Caco-2 (cell line): ENCODE results near the gene TRPT1. TPM values are rescaled to one million over a fixed set of nuclear protein-coding genes. Genes with fewer than 3 reads are reported as not detected.

Experiments used
- BruUV-seq: library from RNA; stranded (reverse); fragments of 400-500 nt; replicated peaks from 2 replicates; lab custom pipeline; 2021; lab: Mats Ljungman, UMichigan
- CTCF ChIA-PET: fragments of 300-600 bp; sonication (Branson Sonifier 250); formaldehyde crosslinking; loops from one replicate; lab custom pipeline; 2022; ENCODE audit warnings: antibody characterized with exemption; lab: Charles Lee
- POLR2A ChIA-PET: fragments of 300-600 bp; sonication (Branson Sonifier 250); formaldehyde crosslinking; loops from one replicate; lab custom pipeline; 2022; ENCODE audit warnings: antibody characterized with exemption; lab: Charles Lee
- DNase-seq, 2 experiments: peaks; one replicate each; pipeline versions ENCODE4 v3.0.0 to v3.0.0-alpha.2; 2020 to 2022
- H3K27me3 ChIP-seq: replicated peaks from 2 replicates; pipeline ENCODE4 v1.6.0; 2011; ENCODE audit warnings: low read length; ENCODE audit not compliant: control insufficient read depth, insufficient read depth
- H3K36me3 ChIP-seq: 2 replicates; pipeline ENCODE4 v1.5.1; 2011; ENCODE audit warnings: low read length; ENCODE audit not compliant: control insufficient read depth, insufficient read depth
- H3K4me1 ChIP-seq: fragments of 250-450 bp; sonication (Bioruptor Pico); 2 replicates; pipeline ENCODE4 v1.5.1; 2020; ENCODE audit warnings: mild to moderate bottlenecking
- H3K4me3 ChIP-seq: 2 replicates; pipeline ENCODE4 v1.5.1; 2011; ENCODE audit warnings: low read depth, mild to moderate bottlenecking, control low read depth, low read length
- H3K9me3 ChIP-seq: fragments of 250-450 bp; sonication (Bioruptor Pico); 2 replicates; pipeline ENCODE4 v1.5.1; 2020; ENCODE audit warnings: mild to moderate bottlenecking, moderate library complexity
- H3K27ac Mint-ChIP-seq: one replicate; pipeline ENCODE4 v1.8.0; 2022; ENCODE audit warnings: mixed read lengths; ENCODE audit not compliant: unreplicated experiment
- H3K27me3 Mint-ChIP-seq: one replicate; pipeline ENCODE4 v1.8.0; 2022; ENCODE audit warnings: mixed read lengths; ENCODE audit not compliant: insufficient read depth, unreplicated experiment
- H3K36me3 Mint-ChIP-seq: one replicate; pipeline ENCODE4 v1.8.0; 2022; ENCODE audit warnings: mild to moderate bottlenecking, mixed read lengths; ENCODE audit not compliant: insufficient read depth, unreplicated experiment
- H3K4me1 Mint-ChIP-seq: one replicate; pipeline ENCODE4 v1.8.0; 2022; ENCODE audit warnings: low read depth, mixed read lengths; ENCODE audit not compliant: unreplicated experiment
- H3K4me3 Mint-ChIP-seq: one replicate; pipeline ENCODE4 v1.8.0; 2022; ENCODE audit warnings: mild to moderate bottlenecking, moderate library complexity, mixed read lengths; ENCODE audit not compliant: unreplicated experiment
- H3K9me3 Mint-ChIP-seq: one replicate; pipeline ENCODE4 v1.8.0; 2022; ENCODE audit warnings: mixed read lengths; ENCODE audit not compliant: unreplicated experiment
- CTCF ChIP-seq, 2 experiments: fragments of 200-600 bp in 1 of 2; IDR thresholded peaks; 1 replicate in 1 of 2; 2 replicates in 1 of 2; pipeline versions ENCODE4 v1.5.1 to v1.8.0; 2011 to 2022; ENCODE audit warnings: antibody characterized with exemption in 1 of 2, control low read depth in 1 of 2, inconsistent platforms in 1 of 2, low read depth in 1 of 2, low read length in 1 of 2, mild to moderate bottlenecking in 1 of 2, moderate library complexity in 1 of 2; ENCODE audit not compliant: insufficient read depth in 1 of 2, severe bottlenecking in 1 of 2, unreplicated experiment in 1 of 2
- intact Hi-C: fragments of 100-400 bp; cut with micrococcal nuclease; formaldehyde crosslinking; loops from one replicate; pipeline ENCODE4 v1.10.0; 2022; ENCODE audit not compliant: unreplicated experiment
- total RNA-seq: library from RNA; stranded (reverse); gene quantifications from 2 replicates; pipeline ENCODE4 v1.2.3, GENCODE V29; 2022

TRPT1 gene
- total RNA-seq, 1 experiment from 2014 or later = 32.1 TPM

- TSS peak; percentile 21 for BruUV-seq
- no peak for TF ChIP-seq CTCF (IDR thresholded peaks at IDR 0.05; ENCODE audit: insufficient read depth in 1 of 2, low read depth in 1 of 2, low read length in 1 of 2, severe bottlenecking in 1 of 2, unreplicated experiment in 1 of 2)
- peak; percentile 73 to 80 for DNase-seq
- peaks cover 65% of the 10 kb centered on the region for H3K36me3 Mint-ChIP-seq
- Histone ChIP-seq H3K9me3 (no peaks in the 10 kb centered on the region), H3K36me3 (peaks cover 3% of the 10 kb centered on the region; the same call in 1 of the 2 replicates), H3K4me1 (peaks cover 19% of the 10 kb centered on the region), H3K4me3 (peak overlapping the region; percentile 95), H3K27me3 (no peaks in the 10 kb centered on the region)
- POLR2A ChIA-PET = interaction anchor here (0.5 to 1.6 kb wide), 19 partner anchors 8 to 1455 kb away, joined by 3 to 15 read pairs (median 4); partner anchors contain the start of genes DNAJC4, ESRRA, NUDT22 and PRDX5
- H3K27me3 Mint-ChIP-seq = no peaks in the 10 kb centered on the region
- H3K9me3 Mint-ChIP-seq = no peaks in the 10 kb centered on the region
- CTCF ChIA-PET = interaction anchor here (0.6 to 1.1 kb wide), 8 partner anchors 8 to 1181 kb away, joined by 3 to 13 read pairs (median 3); partner anchors contain the start of genes ESRRA and STIP1
- peaks cover 15% of the 10 kb centered on the region for H3K4me1 Mint-ChIP-seq
- H3K27ac Mint-ChIP-seq = peak overlapping the region; percentile 90
- H3K4me3 Mint-ChIP-seq = peak overlapping the region; percentile 88
- intact Hi-C loops = loop anchor here (1.0 to 2.0 kb wide), 2 partner anchors 56 to 63 kb away; partner anchors contain the start of gene ESRRA
Observed at GRCh38 chr11:64241491-64242374, 15.7 kb upstream of the TRPT1 start.

GRCh38 chr11:64241241-64241490, 15.2 kb upstream of the TRPT1 start:
- H3K36me3 Mint-ChIP-seq = peaks cover 64% of the 10 kb centered on the region
- Histone ChIP-seq H3K27me3 (no peaks in the 10 kb centered on the region), H3K36me3 (peaks cover 3% of the 10 kb centered on the region; the same call in 1 of the 2 replicates), H3K4me1 (peaks cover 19% of the 10 kb centered on the region), H3K4me3 (peak overlapping the region; percentile 95), H3K9me3 (no peaks in the 10 kb centered on the region)
- peak overlapping the region; percentile 88 for H3K4me3 Mint-ChIP-seq
- no peak for TF ChIP-seq CTCF (IDR thresholded peaks at IDR 0.05; ENCODE audit: insufficient read depth in 1 of 2, low read depth in 1 of 2, low read length in 1 of 2, severe bottlenecking in 1 of 2, unreplicated experiment in 1 of 2)
- peak overlapping the region; percentile 90 for H3K27ac Mint-ChIP-seq
- CTCF ChIA-PET = interaction anchor here (0.6 to 1.1 kb wide), 8 partner anchors 9 to 1182 kb away, joined by 3 to 13 read pairs (median 3); partner anchors contain the start of genes ESRRA and STIP1
- peak; percentile 100 for DNase-seq
- POLR2A ChIA-PET = interaction anchor here (0.5 to 1.6 kb wide), 17 partner anchors 9 to 1454 kb away, joined by 3 to 15 read pairs (median 5); partner anchors contain the start of genes DNAJC4, ESRRA, NUDT22 and PRDX5
- no peaks in the 10 kb centered on the region for H3K9me3 Mint-ChIP-seq
- intact Hi-C loops = loop anchor here (1.0 to 2.0 kb wide), 2 partner anchors 56 to 64 kb away; partner anchors contain the start of gene ESRRA
- no TSS peak for BruUV-seq
- H3K27me3 Mint-ChIP-seq = no peaks in the 10 kb centered on the region
- H3K4me1 Mint-ChIP-seq = peaks cover 15% of the 10 kb centered on the region
